Adrenal gland (tissue), 12 donors: ENCODE measurements around the gene MAP4K3. TPM values are rescaled to one million over a fixed set of nuclear protein-coding genes. Genes with fewer than 3 reads are reported as not detected.
A peak's percentile ranks its signal among the peaks of the same experiment; 100 is the strongest.

Source experiments
- DNase-seq, 7 donors: peaks; one replicate each; pipeline ENCODE4 v3.0.0-alpha.2; 2019 to 2020
- H3K27ac ChIP-seq, 5 donors: fragments of 200-600 bp; sonication (generic) in 4 of 5; 1 replicate in 3 of 5; 2 replicates in 2 of 5; pipeline versions ENCODE4 v1.5.1 to v1.8.0; 2016 to 2020; ENCODE audit warnings: mild to moderate bottlenecking in 1 of 5
- H3K27me3 ChIP-seq: fragments of 200-600 bp; 2 replicates; pipeline ENCODE4 v1.8.0; 2021
- H3K36me3 ChIP-seq, 2 donors: fragments of 200-600 bp; replicated peaks in 1 of 2; 1 replicate in 1 of 2; 2 replicates in 1 of 2; pipeline versions ENCODE4 v1.5.1 to v1.8.0; 2018 to 2022
- H3K4me1 ChIP-seq, 2 donors: fragments of 200-600 bp; replicated peaks in 1 of 2; 1 replicate in 1 of 2; 2 replicates in 1 of 2; pipeline versions ENCODE4 v1.5.1 to v1.8.0; 2018 to 2021
- H3K4me3 ChIP-seq, 4 donors: fragments of 200-600 bp; sonication (generic) in 3 of 4; one replicate each; pipeline ENCODE4 v1.5.1; 2016 to 2018
- H3K9me3 ChIP-seq, 3 donors: fragments of 200-600 bp; sonication (generic) in 1 of 3; replicated peaks in 1 of 3; 1 replicate in 2 of 3; 2 replicates in 1 of 3; pipeline versions ENCODE4 v1.5.1 to v1.8.0; 2016 to 2021
- CTCF ChIP-seq, 6 experiments: fragments of 450-650 bp in 4 of 6; fragments of 200-600 bp in 2 of 6; sonication (generic) in 1 of 6; IDR thresholded peaks; 1 replicate in 5 of 6; 2 replicates in 1 of 6; pipeline versions ENCODE4 v1.5.1 to v1.8.0; 2016 to 2021; ENCODE audit warnings: antibody characterized with exemption in 6 of 6, mild to moderate bottlenecking in 2 of 6, moderate library complexity in 1 of 6
- POLR2A ChIP-seq, 2 donors: fragments of 450-650 bp; IDR thresholded peaks; one replicate each; pipeline ENCODE4 v1.6.1; 2017; ENCODE audit warnings: antibody characterized with exemption in 2 of 2, mild to moderate bottlenecking in 2 of 2, moderate library complexity in 1 of 2
- WGBS, 4 donors: extraction: QIAGEN DNeasy Blood & Tissue Kit in 2 of 4; methylation state at CpG; one replicate each; pipeline versions ENCODE4 v1.1.5 to v1.1.7; 2013 to 2017; 5-methylcytosine and 5-hydroxymethylcytosine counted together
- intact Hi-C, 2 donors: fragments of 100-400 bp; cut with DNase I; formaldehyde crosslinking; loops; one replicate each; pipeline versions ENCODE4 v1.14.1 to v1.15.0; 2022 to 2023
- polyA plus RNA-seq, 3 donors: library from polyadenylated mRNA; stranded (reverse); fragments of 200-250 nt in 2 of 3; fragments of 350-450 nt in 1 of 3; fragmentation: Illumina TruSeq in 1 of 3; extraction: RNeasy Lipid Tissue Mini Kit (QIAGEN cat#74804) in 1 of 3; gene quantifications; one replicate each; pipeline ENCODE4 v1.2.3, GENCODE V29; 2013 to 2014
- total RNA-seq, 9 donors: library from RNA; depleted of rRNA in 4 of 9; stranded (reverse); fragments of >200 nt in 4 of 9; fragments of 120-200 nt in 1 of 9; fragmentation: NEBNext Ultra II Directional in 1 of 9; extraction: Animal tissue kit (Norgen Biotek cat#: 25700) in 1 of 9; gene quantifications; one replicate each; pipeline versions ENCODE4 v1.1.0 to v1.2.4, GENCODE V29; 2013 to 2023
- donor health status: healthy with polysubstance abuse.
- donor health status: Bipolar disorder and iron deficiency.
- donor health status: DM: yes; HTN: yes; CAD: no.
- donor health status: DM: no; HTN: no; CAD: no.
- donor health status: DM: no; HTN: no; CAD: no.
- donor health status: DM: yes; HTN: yes; CAD: no.

The MAP4K3 gene
- total and polyA plus RNA-seq, 12 donors: 15.4 to 79.7 (median 38.8) TPM

- Histone ChIP-seq H3K27me3 (no peaks in the 10 kb centered on the region), H3K4me1 (peaks cover 21 to 38% of the 10 kb centered on the region in 2 donors), H3K27ac (peak overlapping the region in 1 of 5 donors; percentile 20), H3K9me3 (no peaks in the 10 kb centered on the region), H3K4me3 (no peak overlapping the region), H3K36me3 (no peaks in the 10 kb centered on the region)
- peak in 1 of 7 donors; percentile 39 for DNase-seq
- TF ChIP-seq CTCF (IDR thresholded peaks at IDR 0.05): no peak
- no peak for TF ChIP-seq POLR2A (IDR thresholded peaks at IDR 0.05)
- intact Hi-C loops: loop anchor here in 1 of 2 donors (10.0 kb wide), 1 partner anchor 49 kb away; the partner anchor contains the start of gene MAP4K3
Observed at GRCh38 chr2:39484206-39484605, 47.1 kb upstream of the MAP4K3 start.

- H3K9me3 ChIP-seq: no peaks in the 10 kb centered on the region
- TF ChIP-seq CTCF (IDR thresholded peaks at IDR 0.05) (no peak), POLR2A (IDR thresholded peaks at IDR 0.05) (no peak)
- H3K27ac ChIP-seq: no peak overlapping the region
- H3K36me3 ChIP-seq: no peaks in the 10 kb centered on the region
- intact Hi-C loops: loop anchor here in 1 of 2 donors (10.0 kb wide), 1 partner anchor 49 kb away; the partner anchor contains the start of gene MAP4K3
- H3K27me3 ChIP-seq: no peaks in the 10 kb centered on the region
- no peak for DNase-seq
- WGBS, 4 donors: 44 to 52% (median 45%) methylated on average over 3 of the region's 3 CpGs
- H3K4me3 ChIP-seq: no peak overlapping the region
- H3K4me1 ChIP-seq: peaks cover 17 to 33% of the 10 kb centered on the region in 2 donors
Observed at GRCh38 chr2:39483534-39483933, 46.4 kb upstream of the MAP4K3 start.

GRCh38 chr2:39481611-39482010 is 44.5 kb upstream of the MAP4K3 start:
- TF ChIP-seq POLR2A (IDR thresholded peaks at IDR 0.05) (no peak), CTCF (IDR thresholded peaks at IDR 0.05) (no peak)
- Histone ChIP-seq H3K27me3 (no peaks in the 10 kb centered on the region), H3K36me3 (no peaks in the 10 kb centered on the region), H3K4me3 (no peak overlapping the region), H3K4me1 (peaks cover 11 to 22% of the 10 kb centered on the region in 2 donors), H3K9me3 (no peaks in the 10 kb centered on the region), H3K27ac (no peak overlapping the region)
- WGBS, 4 donors: 87 to 92% (median 89%) methylated on average over 2 of the region's 2 CpGs
- intact Hi-C loops: loop anchor here in 1 of 2 donors (10.0 kb wide), 1 partner anchor 47 kb away; the partner anchor contains the start of gene MAP4K3
- DNase-seq: no peak

- intact Hi-C loops: loop anchor here in 1 of 2 donors (10.0 kb wide), 1 partner anchor 45 kb away; the partner anchor contains the start of gene MAP4K3
- TF ChIP-seq POLR2A (IDR thresholded peaks at IDR 0.05) (no peak), CTCF (IDR thresholded peaks at IDR 0.05) (no peak)
- no peaks in the 10 kb centered on the region for H3K9me3 ChIP-seq
- no peak overlapping the region for H3K4me3 ChIP-seq
- no peaks in the 10 kb centered on the region for H3K27me3 ChIP-seq
- H3K4me1 ChIP-seq: peaks cover 11 to 16% of the 10 kb centered on the region in 2 donors
- 92 to 96% (median 94%) methylated on average over 5 of the region's 5 CpGs for WGBS, 4 donors
- no peaks in the 10 kb centered on the region for H3K36me3 ChIP-seq
- DNase-seq: no peak
- no peak overlapping the region for H3K27ac ChIP-seq
Observed at GRCh38 chr2:39479696-39480095, 42.6 kb upstream of the MAP4K3 start.
